ENCODE measurements around the gene SOX6.

DNA sequence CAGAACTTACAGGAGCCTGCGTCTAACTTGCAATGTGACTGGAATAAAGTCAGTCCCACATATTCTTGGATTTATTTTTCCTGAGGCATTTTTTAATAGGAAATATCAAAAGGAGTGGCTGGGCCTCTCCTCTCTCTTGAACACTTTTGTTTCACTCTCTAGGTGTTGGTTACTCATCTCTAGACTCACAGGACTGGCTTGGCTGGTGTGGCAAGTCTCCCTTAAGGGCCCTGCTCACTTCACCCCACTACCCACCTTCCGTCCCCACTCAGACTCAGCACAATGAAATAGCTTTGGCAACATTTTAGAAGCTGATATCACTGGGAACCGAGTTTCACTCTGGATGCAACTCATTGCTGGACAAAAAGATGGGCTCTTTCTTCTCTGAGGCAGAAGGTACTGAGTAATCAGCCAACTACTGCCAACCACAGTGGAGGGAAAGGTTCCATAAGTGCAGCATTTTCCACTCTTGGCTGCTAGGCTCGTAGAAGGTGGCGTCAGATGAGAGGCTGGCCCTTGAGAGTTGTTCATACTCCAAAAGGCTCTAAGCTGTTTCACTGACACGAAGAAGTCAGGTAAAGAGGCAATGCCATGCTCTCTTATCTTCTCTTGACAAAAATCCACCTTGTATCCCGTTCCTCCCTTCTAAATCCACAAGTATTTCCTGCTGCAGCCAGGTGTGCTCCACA, 390.6 kb downstream of the SOX6 start:
- TF ChIP-seq CTCF (IDR thresholded peaks at IDR 0.05; ENCODE audit: insufficient read depth, low read depth, low read length) (no peak), EZH2 (IDR thresholded peaks at IDR 0.05; ENCODE audit: insufficient read depth, low read length) (no peak)

Data from astrocyte (in vitro differentiated cells and primary cell).